Suprapubic skin (tissue), 4 donors: ENCODE measurements around the gene GMPPA. TPM values are rescaled to one million over a fixed set of nuclear protein-coding genes. Genes with fewer than 3 reads are reported as not detected.

Experiments
- DNase-seq, 2 donors: peaks; one replicate each; pipeline ENCODE4 v3.0.0-alpha.2; 2019; ENCODE audit warnings: low spot score in 2 of 2
- H3K27ac ChIP-seq: fragments of 200-600 bp; sonication (generic); one replicate; pipeline ENCODE4 v1.5.1; 2019
- H3K27me3 ChIP-seq: fragments of 200-600 bp; sonication (generic); one replicate; pipeline ENCODE4 v1.5.1; 2019
- H3K36me3 ChIP-seq: fragments of 200-600 bp; sonication (generic); one replicate; pipeline ENCODE4 v1.5.1; 2019
- H3K4me1 ChIP-seq: fragments of 200-600 bp; sonication (generic); one replicate; pipeline ENCODE4 v1.5.1; 2019
- H3K4me3 ChIP-seq: fragments of 200-600 bp; sonication (generic); one replicate; pipeline ENCODE4 v1.5.1; 2019; ENCODE audit warnings: mild to moderate bottlenecking
- H3K9me3 ChIP-seq: fragments of 200-600 bp; sonication (generic); one replicate; pipeline ENCODE4 v1.5.1; 2019
- CTCF ChIP-seq, 2 donors: fragments of 200-600 bp in 1 of 2; fragments of 450-650 bp in 1 of 2; sonication (generic) in 1 of 2; IDR thresholded peaks; one replicate each; pipeline ENCODE4 v1.5.1; 2016 to 2019; ENCODE audit warnings: antibody characterized with exemption in 2 of 2, mild to moderate bottlenecking in 1 of 2, moderate library complexity in 1 of 2
- EP300 ChIP-seq: sonication (generic); formaldehyde crosslinking; IDR thresholded peaks from one replicate; pipeline ENCODE4 v1.6.1; 2017; ENCODE audit warnings: antibody characterized with exemption
- POLR2A ChIP-seq, 2 donors: fragments of 450-650 bp; IDR thresholded peaks; one replicate each; pipeline ENCODE4 v1.6.1; 2017; ENCODE audit warnings: antibody characterized with exemption in 2 of 2, mild to moderate bottlenecking in 2 of 2, moderate library complexity in 2 of 2
- POLR2AphosphoS5 ChIP-seq, 3 donors: sonication (generic); formaldehyde crosslinking; IDR thresholded peaks; one replicate each; pipeline ENCODE4 v1.6.1; 2017; ENCODE audit warnings: antibody characterized with exemption in 3 of 3
- WGBS: methylation state at CpG from one replicate; pipeline ENCODE4 v1.1.5; 2018; 5-methylcytosine and 5-hydroxymethylcytosine counted together
- total RNA-seq, 4 donors: library from RNA; depleted of rRNA; stranded (reverse); fragments of >200 nt; gene quantifications; one replicate each; pipeline ENCODE4 v1.1.0, GENCODE V29; 2016

Gene GMPPA
- total RNA-seq, 4 donors from 2014 or later: 18.3 to 31.3 (median 22.3) TPM

GRCh38 chr2:219473511-219473910, 25.2 kb upstream of the GMPPA start:
- no peak for TF ChIP-seq POLR2AphosphoS5 (IDR thresholded peaks at IDR 0.05)
- TF ChIP-seq EP300: no peak
- no peak for TF ChIP-seq POLR2A (IDR thresholded peaks at IDR 0.05)
- TF ChIP-seq CTCF (IDR thresholded peaks at IDR 0.05): no peak
- 97% methylated on average over 6 of the region's 18 CpGs for WGBS
- H3K4me1 ChIP-seq: no peaks in the 10 kb centered on the region
- no peak overlapping the region for H3K27ac ChIP-seq
- H3K9me3 ChIP-seq: no peaks in the 10 kb centered on the region
- H3K4me3 ChIP-seq: no peak overlapping the region
- no peaks in the 10 kb centered on the region for H3K36me3 ChIP-seq
- no peak for DNase-seq
- peaks cover 14% of the 10 kb centered on the region for H3K27me3 ChIP-seq

- H3K36me3 ChIP-seq: no peaks in the 10 kb centered on the region
- H3K9me3 ChIP-seq: no peaks in the 10 kb centered on the region
- H3K4me1 ChIP-seq: no peaks in the 10 kb centered on the region
- TF ChIP-seq POLR2AphosphoS5 (IDR thresholded peaks at IDR 0.05) (no peak), EP300 (no peak), POLR2A (IDR thresholded peaks at IDR 0.05) (no peak), CTCF (IDR thresholded peaks at IDR 0.05) (no peak)
- no peak overlapping the region for H3K27ac ChIP-seq
- H3K4me3 ChIP-seq: no peak overlapping the region
- no peak for DNase-seq
- WGBS: 78% methylated on average over 11 of the region's 11 CpGs
- H3K27me3 ChIP-seq: peaks cover 14% of the 10 kb centered on the region
These were observed 24.2 kb upstream of the GMPPA start for GRCh38 chr2:219474285-219475060.

GRCh38 chr2:219475278-219475677, 23.4 kb upstream of the GMPPA start:
- no peaks in the 10 kb centered on the region for H3K4me1 ChIP-seq
- DNase-seq: no peak
- H3K9me3 ChIP-seq: no peaks in the 10 kb centered on the region
- TF ChIP-seq POLR2A (IDR thresholded peaks at IDR 0.05) (no peak), EP300 (no peak), POLR2AphosphoS5 (IDR thresholded peaks at IDR 0.05) (no peak), CTCF (IDR thresholded peaks at IDR 0.05) (no peak)
- H3K27ac ChIP-seq: no peak overlapping the region
- no peaks in the 10 kb centered on the region for H3K36me3 ChIP-seq
- 87% methylated on average over 6 of the region's 6 CpGs for WGBS
- H3K4me3 ChIP-seq: no peak overlapping the region
- H3K27me3 ChIP-seq: peaks cover 14% of the 10 kb centered on the region

- TF ChIP-seq EP300: no peak
- peak; percentile 47 to 74 for TF ChIP-seq CTCF (IDR thresholded peaks at IDR 0.05)
- TF ChIP-seq POLR2AphosphoS5 (IDR thresholded peaks at IDR 0.05): no peak
- TF ChIP-seq POLR2A (IDR thresholded peaks at IDR 0.05): no peak
- Histone ChIP-seq H3K4me3 (no peak overlapping the region), H3K27ac (no peak overlapping the region), H3K4me1 (no peaks in the 10 kb centered on the region), H3K27me3 (peaks cover 14% of the 10 kb centered on the region), H3K36me3 (no peaks in the 10 kb centered on the region), H3K9me3 (no peaks in the 10 kb centered on the region)
- DNase-seq: no peak
- WGBS: 30% methylated on average over 11 of the region's 14 CpGs
These were observed 22.7 kb upstream of the GMPPA start for GRCh38 chr2:219475697-219476651.

GRCh38 chr2:219476652-219477151, 22.0 kb upstream of the GMPPA start:
- no peaks in the 10 kb centered on the region for H3K4me1 ChIP-seq
- no peak for TF ChIP-seq EP300
- TF ChIP-seq POLR2A (IDR thresholded peaks at IDR 0.05): no peak
- TF ChIP-seq POLR2AphosphoS5 (IDR thresholded peaks at IDR 0.05): no peak
- no peak for TF ChIP-seq CTCF (IDR thresholded peaks at IDR 0.05)
- H3K27ac ChIP-seq: no peak overlapping the region
- 33% methylated on average over 13 of the region's 16 CpGs for WGBS
- H3K36me3 ChIP-seq: no peaks in the 10 kb centered on the region
- no peaks in the 10 kb centered on the region for H3K9me3 ChIP-seq
- H3K27me3 ChIP-seq: peaks cover 14% of the 10 kb centered on the region
- no peak for DNase-seq
- no peak overlapping the region for H3K4me3 ChIP-seq
